ENCODE data around the gene RRP15. TPM values are rescaled to one million over a fixed set of nuclear protein-coding genes. Genes with fewer than 3 reads are reported as not detected.

Gene RRP15
- total RNA-seq, 4 donors from 2014 or later = 1.2 to 3.8 (median 2.0) TPM

DNA sequence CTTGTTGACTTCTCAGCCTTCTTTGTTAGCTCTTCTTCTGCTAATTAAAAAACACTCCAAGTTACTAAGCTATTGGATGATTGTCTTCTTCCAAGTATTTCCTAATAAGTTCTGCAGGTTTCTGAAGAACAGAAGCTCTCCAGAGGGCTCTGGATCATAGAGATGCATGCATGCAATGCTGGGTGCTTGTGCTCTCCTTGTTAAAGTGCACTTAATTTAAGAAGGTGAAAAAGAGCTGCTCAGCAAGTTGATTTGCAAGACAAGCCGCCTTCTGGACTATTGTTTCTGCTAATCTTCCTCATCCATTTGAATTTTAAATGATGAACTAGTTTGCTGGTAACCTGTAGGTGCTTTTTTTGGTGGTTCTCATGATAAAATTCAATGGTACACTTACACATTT lies 16.1 kb downstream of the RRP15 start:
- DNase-seq = no peak
- TF ChIP-seq POLR2A (IDR thresholded peaks at IDR 0.05) = no peak
- TF ChIP-seq CTCF (IDR thresholded peaks at IDR 0.05) = no peak
- no peak for TF ChIP-seq POLR2AphosphoS5 (IDR thresholded peaks at IDR 0.05)
- no peak for TF ChIP-seq EP300 (IDR thresholded peaks at IDR 0.05; ENCODE audit: low read depth)
- in situ Hi-C loops (cut with MboI; ENCODE audit: low pct_ligation_motif_present in 1 of 4, low pct_unique_long_range_greater_than_20kb in 1 of 4, low sequenced_read_pairs in 3 of 4) (loop anchor here in 1 of 4 donors (25.0 kb wide), 1 partner anchor 1361 kb away; no protein-coding TSS in a partner anchor), intact Hi-C loops (cut with DNase I; ENCODE audit: low total_unique reads) (no loop called here)
- Histone ChIP-seq H3K9me3 (no peaks in the 10 kb centered on the region), H3K36me3 (peaks cover 0 to 4% (median 0%) of the 10 kb centered on the region in 4 donors), H3K4me3 (no peak overlapping the region), H3K27ac (no peak overlapping the region), H3K27me3 (no peaks in the 10 kb centered on the region), H3K4me1 (no peaks in the 10 kb centered on the region)
- whole genome bisulfite sequencing, 2 donors (ENCODE audit: low coverage in 1 of 2) = 83 to 100% methylated on average over 1 of the region's 1 CpG

- Histone ChIP-seq H3K4me1 (no peaks in the 10 kb centered on the region), H3K27ac (no peak overlapping the region), H3K9me3 (no peaks in the 10 kb centered on the region), H3K36me3 (peaks cover 0 to 4% (median 0%) of the 10 kb centered on the region in 4 donors), H3K27me3 (no peaks in the 10 kb centered on the region), H3K4me3 (no peak overlapping the region)
- 91 to 97% methylated on average over 3 of the region's 3 CpGs for WGBS, 2 donors (ENCODE audit: low coverage in 1 of 2)
- in situ Hi-C loops (cut with MboI; ENCODE audit: low pct_ligation_motif_present in 1 of 4, low pct_unique_long_range_greater_than_20kb in 1 of 4, low sequenced_read_pairs in 3 of 4) = loop anchor here in 1 of 4 donors (25.0 kb wide), 1 partner anchor 1360 kb away; no protein-coding TSS in a partner anchor
- TF ChIP-seq EP300 (IDR thresholded peaks at IDR 0.05; ENCODE audit: low read depth) (no peak), POLR2A (IDR thresholded peaks at IDR 0.05) (no peak), CTCF (IDR thresholded peaks at IDR 0.05) (no peak), POLR2AphosphoS5 (IDR thresholded peaks at IDR 0.05) (no peak)
- DNase-seq = no peak
- intact Hi-C loops (cut with DNase I; ENCODE audit: low total_unique reads) = no loop called here
Measured at GRCh38 chr1:218302155-218302554, 17.1 kb downstream of the RRP15 start.

DNA sequence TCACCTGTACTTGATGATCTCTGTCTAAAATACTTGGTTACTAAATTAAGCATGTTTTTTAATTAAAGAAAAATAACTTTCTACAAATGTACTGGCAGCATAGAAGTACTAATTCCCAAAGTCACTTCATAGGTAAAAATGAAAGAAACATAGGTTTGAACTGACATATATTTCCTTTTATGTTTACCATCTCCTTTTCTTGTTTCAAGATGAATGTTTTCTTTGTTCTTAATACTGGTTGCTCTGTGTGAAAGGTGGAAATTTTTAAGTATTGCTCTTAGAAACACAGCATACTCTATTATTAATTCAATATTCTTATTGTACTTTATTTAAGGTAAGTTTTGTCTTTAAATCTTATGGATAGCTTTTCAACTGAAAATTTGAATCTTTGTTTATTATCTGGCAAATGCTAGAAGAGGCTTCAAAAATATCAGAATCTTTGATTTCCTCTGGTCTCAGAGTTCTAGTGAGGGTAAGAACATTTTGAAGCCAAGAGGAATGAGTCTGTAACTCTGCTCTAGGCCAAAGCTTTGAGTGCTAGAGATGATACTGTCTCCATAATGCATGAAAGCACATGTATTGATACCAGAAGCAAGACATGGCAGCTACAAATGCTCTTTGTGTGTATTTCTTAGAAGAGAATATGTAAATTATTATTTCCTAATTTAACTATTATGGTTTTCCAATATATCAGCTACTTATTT lies 18.2 kb downstream of the RRP15 start:
- DNase-seq = no peak
- Histone ChIP-seq H3K4me3 (no peak overlapping the region), H3K4me1 (no peaks in the 10 kb centered on the region), H3K9me3 (no peaks in the 10 kb centered on the region), H3K27ac (no peak overlapping the region), H3K36me3 (peaks cover 0 to 8% (median 0%) of the 10 kb centered on the region in 4 donors), H3K27me3 (no peaks in the 10 kb centered on the region)
- no peak for TF ChIP-seq CTCF (IDR thresholded peaks at IDR 0.05)
- no peak for TF ChIP-seq EP300 (IDR thresholded peaks at IDR 0.05; ENCODE audit: low read depth)
- no peak for TF ChIP-seq POLR2AphosphoS5 (IDR thresholded peaks at IDR 0.05)
- no peak for TF ChIP-seq POLR2A (IDR thresholded peaks at IDR 0.05)
- intact Hi-C loops (cut with DNase I; ENCODE audit: low total_unique reads) = no loop called here
- in situ Hi-C loops (cut with MboI; ENCODE audit: low pct_ligation_motif_present in 1 of 4, low pct_unique_long_range_greater_than_20kb in 1 of 4, low sequenced_read_pairs in 3 of 4) = loop anchor here in 1 of 4 donors (25.0 kb wide), 1 partner anchor 1359 kb away; no protein-coding TSS in a partner anchor

DNA sequence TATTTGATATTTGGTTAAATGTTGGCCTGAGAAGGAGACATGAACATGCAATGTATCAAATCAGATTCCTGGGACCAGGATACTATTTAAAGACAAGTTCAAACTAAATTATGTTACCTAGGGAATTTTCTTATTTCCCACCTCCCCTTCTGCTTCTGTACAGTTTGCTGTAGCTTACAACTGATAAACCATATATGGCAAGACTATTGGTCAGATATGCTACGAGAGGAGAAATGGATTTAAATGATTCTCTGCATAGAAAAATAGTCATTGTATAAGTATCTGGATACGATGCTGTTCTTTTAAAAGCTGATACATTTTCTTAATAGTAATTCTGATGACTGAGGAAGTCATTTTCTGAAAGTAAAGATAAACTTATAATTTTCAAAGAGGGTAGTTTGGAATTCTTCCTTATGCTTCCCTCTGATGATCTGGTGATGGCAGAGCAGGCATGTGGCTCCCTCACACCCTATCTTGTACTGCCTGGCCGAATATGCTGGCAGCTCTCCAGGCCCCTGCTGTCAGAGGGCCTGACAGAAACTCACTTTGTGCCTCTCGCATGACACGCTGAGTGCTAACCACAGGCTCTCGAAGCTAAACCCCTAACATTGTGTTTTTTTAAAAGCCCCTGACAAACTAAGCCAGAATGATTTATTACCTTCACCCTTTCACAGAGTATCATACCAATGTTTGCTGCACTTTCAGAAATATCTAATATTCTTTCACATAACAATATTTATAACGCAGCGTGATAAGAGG lies 19.4 kb downstream of the RRP15 start:
- TF ChIP-seq CTCF (IDR thresholded peaks at IDR 0.05) (no peak), POLR2A (IDR thresholded peaks at IDR 0.05) (no peak), EP300 (IDR thresholded peaks at IDR 0.05; ENCODE audit: low read depth) (no peak), POLR2AphosphoS5 (IDR thresholded peaks at IDR 0.05) (no peak)
- Histone ChIP-seq H3K27ac (no peak overlapping the region), H3K36me3 (peaks cover 0 to 8% (median 0%) of the 10 kb centered on the region in 4 donors), H3K4me1 (no peaks in the 10 kb centered on the region), H3K9me3 (no peaks in the 10 kb centered on the region), H3K27me3 (no peaks in the 10 kb centered on the region), H3K4me3 (no peak overlapping the region)
- intact Hi-C loops (cut with DNase I; ENCODE audit: low total_unique reads) (no loop called here), in situ Hi-C loops (cut with MboI; ENCODE audit: low pct_ligation_motif_present in 1 of 4, low pct_unique_long_range_greater_than_20kb in 1 of 4, low sequenced_read_pairs in 3 of 4) (loop anchor here in 1 of 4 donors (25.0 kb wide), 1 partner anchor 1358 kb away; no protein-coding TSS in a partner anchor)
- no peak for DNase-seq
- 74 to 80% methylated on average over 8 of the region's 8 CpGs for WGBS, 2 donors (ENCODE audit: low coverage in 1 of 2)

All from transverse colon (tissue), 4 donors.